HCT116 (cell line): ENCODE data around the gene LUZP2. TPM values are rescaled to one million over a fixed set of nuclear protein-coding genes. Genes with fewer than 3 reads are reported as not detected.

Experiments used
- ATAC-seq: fragments of 200-7000 bp; cut with Tn5 transposase; 2 replicates; pipeline ENCODE4 v1.9.1; 2020; ENCODE audit warnings: mild to moderate bottlenecking, moderate library complexity
- BruUV-seq: library from RNA; stranded (reverse); fragments of 400-500 nt; replicated peaks from 2 replicates; lab custom pipeline; 2021; lab: Mats Ljungman, UMichigan
- CTCF ChIA-PET: fragments of 300-600 bp; sonication (Branson Sonifier 250); formaldehyde crosslinking; loops from one replicate; lab custom pipeline; 2021; ENCODE audit warnings: antibody characterized with exemption; lab: Charles Lee
- POLR2A ChIA-PET: fragments of 300-600, 350-600 bp; sonication (Branson Sonifier 250); formaldehyde crosslinking; loops from one replicate; lab custom pipeline; 2021; ENCODE audit warnings: antibody characterized with exemption; lab: Charles Lee
- RAD21 ChIA-PET, 2 experiments: fragments of 300-600 bp; sonication (Branson Sonifier 250); formaldehyde crosslinking; loops; one replicate each; lab custom pipeline; 2023; ENCODE audit warnings: low total read pairs in 2 of 2; ENCODE audit not compliant: uncharacterized antibody in 2 of 2, unreplicated experiment in 2 of 2, low non-redundant PET in 1 of 2; lab: Charles Lee
- DNase-seq: peaks from one replicate; pipeline ENCODE4 v3.0.0-alpha.2; 2010; ENCODE audit warnings: low read depth, low spot score
- H2AFZ ChIP-seq: fragments of 200-600 bp; shearing (Covaris generic), sonication (generic); 2 replicates; pipeline ENCODE4 v1.6.1; 2017; ENCODE audit warnings: low read depth, mixed run types, mixed read lengths, antibody characterized with exemption, low read length; ENCODE audit not compliant: poor library complexity, severe bottlenecking
- H3K27ac ChIP-seq: 2 replicates; pipeline ENCODE4 v1.5.1; 2012; ENCODE audit warnings: low read depth, low read length
- H3K27me3 ChIP-seq: fragments of 200-600 bp; sonication (generic); 2 replicates; pipeline ENCODE4 v1.6.1; 2016; ENCODE audit warnings: mixed run types, low read length, mixed read lengths; ENCODE audit not compliant: insufficient read depth
- H3K36me3 ChIP-seq, 2 experiments: fragments of 200-500 bp in 1 of 2; fragments of 200-600 bp in 1 of 2; sonication (Bioruptor generic) in 1 of 2; sonication (generic) in 1 of 2; 2 replicates each; pipeline versions ENCODE4 v1.5.1 to v1.6.1; 2014 to 2016; ENCODE audit warnings: low read length in 2 of 2, inconsistent platforms in 1 of 2, mixed read lengths in 1 of 2, mixed run types in 1 of 2; ENCODE audit not compliant: insufficient read depth in 2 of 2, control insufficient read depth in 1 of 2
- H3K4me1 ChIP-seq, 2 experiments: fragments of 200-600 bp in 1 of 2; sonication (generic) in 1 of 2; 2 replicates each; pipeline versions ENCODE4 v1.5.1 to v1.6.1; 2012 to 2017; ENCODE audit warnings: low read length in 2 of 2, inconsistent platforms in 1 of 2, mild to moderate bottlenecking in 1 of 2, mixed read lengths in 1 of 2, mixed run types in 1 of 2, moderate library complexity in 1 of 2; ENCODE audit not compliant: insufficient read depth in 2 of 2, control insufficient read depth in 1 of 2
- H3K4me2 ChIP-seq: fragments of 200-600 bp; sonication (generic); 2 replicates; pipeline ENCODE4 v1.6.1; 2017; ENCODE audit warnings: mixed run types, low read length, mixed read lengths
- H3K4me3 ChIP-seq, 2 experiments: fragments of 200-600 bp in 1 of 2; sonication (generic) in 1 of 2; replicated peaks in 1 of 2; 2 replicates each; pipeline ENCODE4 v1.5.1; 2011 to 2016; ENCODE audit warnings: low read length in 2 of 2, control low read depth in 1 of 2, low read depth in 1 of 2, mild to moderate bottlenecking in 1 of 2, mixed read lengths in 1 of 2, mixed run types in 1 of 2
- H3K79me2 ChIP-seq: fragments of 200-600 bp; sonication (generic); 2 replicates; pipeline ENCODE4 v1.6.1; 2017; ENCODE audit warnings: mild to moderate bottlenecking, mixed run types, low read length, moderate library complexity, mixed read lengths; ENCODE audit not compliant: insufficient read depth
- H3K9ac ChIP-seq: fragments of 200-600 bp; sonication (generic); 2 replicates; pipeline ENCODE4 v1.6.1; 2016; ENCODE audit warnings: low read length, mixed read lengths
- H3K9me2 ChIP-seq: fragments of 200-600 bp; sonication (generic), shearing (Covaris generic); 2 replicates; pipeline ENCODE4 v1.6.1; 2017; ENCODE audit warnings: mixed run types, mild to moderate bottlenecking, moderate library complexity; ENCODE audit not compliant: insufficient read depth
- H3K9me3 ChIP-seq, 2 experiments: fragments of 200-500 bp in 1 of 2; fragments of 200-600 bp in 1 of 2; sonication (Bioruptor generic) in 1 of 2; sonication (generic) in 1 of 2; 2 replicates each; pipeline ENCODE4 v1.6.1; 2014 to 2017; ENCODE audit warnings: low read length in 2 of 2, mixed read lengths in 2 of 2, inconsistent platforms in 1 of 2, low read depth in 1 of 2, mild to moderate bottlenecking in 1 of 2, mixed run types in 1 of 2, moderate library complexity in 1 of 2; ENCODE audit not compliant: control insufficient read depth in 1 of 2, insufficient read depth in 1 of 2
- H4K20me1 ChIP-seq: fragments of 200-600 bp; sonication (generic), shearing (Covaris generic); 2 replicates; pipeline ENCODE4 v1.6.1; 2017; ENCODE audit warnings: mixed run types, mild to moderate bottlenecking, moderate library complexity; ENCODE audit not compliant: insufficient read depth
- CBX3 ChIP-seq: IDR thresholded peaks from 2 replicates; pipeline ENCODE4 v1.6.1; 2012; ENCODE audit warnings: low read depth
- CEBPB ChIP-seq: IDR thresholded peaks from 2 replicates; pipeline ENCODE4 v1.6.1; 2012; ENCODE audit warnings: low read depth
- ELF1 ChIP-seq: IDR thresholded peaks from 2 replicates; pipeline ENCODE4 v1.6.1; 2012; ENCODE audit warnings: low read depth, borderline replicate concordance
- EZH2 ChIP-seq: fragments of 200-600 bp; sonication (generic); IDR thresholded peaks from 2 replicates; pipeline ENCODE4 v1.6.1; 2017; ENCODE audit warnings: antibody characterized with exemption, mixed run types
- EZH2phosphoT487 ChIP-seq: fragments of 200-600 bp; IDR thresholded peaks from 2 replicates; pipeline ENCODE4 v1.6.1; 2018; ENCODE audit warnings: antibody characterized with exemption, borderline replicate concordance
- FOSL1 ChIP-seq: IDR thresholded peaks from 2 replicates; pipeline ENCODE4 v1.6.1; 2012; ENCODE audit warnings: low read depth
- JUND ChIP-seq: IDR thresholded peaks from 2 replicates; pipeline ENCODE4 v1.6.1; 2012
- POLR2A ChIP-seq: IDR thresholded peaks from 2 replicates; pipeline ENCODE4 v1.7.0; 2011; ENCODE audit warnings: borderline replicate concordance; ENCODE audit not compliant: insufficient read depth, insufficient read length; ENCODE audit errors: extremely low read depth
- POLR2AphosphoS5 ChIP-seq: IDR thresholded peaks from 2 replicates; pipeline ENCODE4 v1.6.1; 2011; ENCODE audit warnings: mild to moderate bottlenecking, low read depth, low read length, moderate library complexity
- TCF7L2 ChIP-seq: IDR thresholded peaks from 2 replicates; pipeline ENCODE4 v1.7.0; 2011; ENCODE audit warnings: borderline replicate concordance, inconsistent platforms; ENCODE audit not compliant: insufficient read depth, insufficient read length; ENCODE audit errors: extremely low read depth
- ZFX ChIP-seq: fragments of 450-650 bp; IDR thresholded peaks from 2 replicates; pipeline ENCODE4 v1.6.1; 2017
- ZNF274 ChIP-seq: fragments of 200-500 bp; sonication (Bioruptor generic); IDR thresholded peaks from 2 replicates; pipeline ENCODE4 v1.6.1; 2014; ENCODE audit warnings: mild to moderate bottlenecking, low read depth, low read length, inconsistent platforms
- intact Hi-C: fragments of 100-400 bp; cut with micrococcal nuclease; formaldehyde crosslinking; loops from 2 replicates; pipeline ENCODE4 v1.10.0; 2022
- total RNA-seq: library from RNA; stranded (reverse); gene quantifications from one replicate; pipeline ENCODE4 v1.2.1, GENCODE V29; 2021; ENCODE audit not compliant: unreplicated experiment
- TF ChIP-seq, protein P1 (sequence below): IDR thresholded peaks from 2 replicates; pipeline ENCODE4 v1.6.1; 2011; ENCODE audit warnings: mild to moderate bottlenecking, low read length, moderate library complexity; ENCODE audit not compliant: insufficient replicate concordance; ENCODE audit errors: extremely low read depth
- TF ChIP-seq, protein P2 (sequence below): IDR thresholded peaks from 2 replicates; pipeline ENCODE4 v1.6.1; 2012
- TF ChIP-seq, protein P3 (sequence below): IDR thresholded peaks from 2 replicates; pipeline ENCODE4 v1.6.1; 2012

Gene LUZP2
- total RNA-seq, 1 experiment from 2014 or later, result not detected

DNA sequence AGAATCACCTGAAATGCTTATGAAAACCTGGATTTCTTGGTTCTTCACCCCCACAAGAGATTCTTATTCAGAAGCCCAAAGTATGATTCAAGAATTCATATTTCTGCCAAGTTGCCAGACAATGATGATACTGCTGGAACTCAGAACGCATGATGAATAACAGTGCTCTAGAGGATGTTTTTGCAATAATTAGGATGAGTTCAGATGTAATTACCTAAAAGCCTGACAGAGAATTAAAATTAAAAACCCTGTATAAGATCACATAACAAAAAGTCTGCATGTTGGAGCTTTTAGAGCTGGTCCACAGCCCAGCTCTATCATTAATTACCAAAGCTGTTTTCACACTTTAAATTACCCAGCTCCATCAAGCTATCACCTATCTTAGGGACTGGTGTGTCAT lies 211.8 kb downstream of the LUZP2 start:
- TF ChIP-seq FOSL1 (no peak), JUND (no peak), EZH2phosphoT487 (no peak), ELF1 (no peak), CEBPB (no peak), ZNF274 (no peak), TCF7L2 (no peak), POLR2A (no peak), POLR2AphosphoS5 (no peak), CBX3 (no peak), ZFX (no peak), EZH2 (no peak)
- TF ChIP-seq, protein P1, sequence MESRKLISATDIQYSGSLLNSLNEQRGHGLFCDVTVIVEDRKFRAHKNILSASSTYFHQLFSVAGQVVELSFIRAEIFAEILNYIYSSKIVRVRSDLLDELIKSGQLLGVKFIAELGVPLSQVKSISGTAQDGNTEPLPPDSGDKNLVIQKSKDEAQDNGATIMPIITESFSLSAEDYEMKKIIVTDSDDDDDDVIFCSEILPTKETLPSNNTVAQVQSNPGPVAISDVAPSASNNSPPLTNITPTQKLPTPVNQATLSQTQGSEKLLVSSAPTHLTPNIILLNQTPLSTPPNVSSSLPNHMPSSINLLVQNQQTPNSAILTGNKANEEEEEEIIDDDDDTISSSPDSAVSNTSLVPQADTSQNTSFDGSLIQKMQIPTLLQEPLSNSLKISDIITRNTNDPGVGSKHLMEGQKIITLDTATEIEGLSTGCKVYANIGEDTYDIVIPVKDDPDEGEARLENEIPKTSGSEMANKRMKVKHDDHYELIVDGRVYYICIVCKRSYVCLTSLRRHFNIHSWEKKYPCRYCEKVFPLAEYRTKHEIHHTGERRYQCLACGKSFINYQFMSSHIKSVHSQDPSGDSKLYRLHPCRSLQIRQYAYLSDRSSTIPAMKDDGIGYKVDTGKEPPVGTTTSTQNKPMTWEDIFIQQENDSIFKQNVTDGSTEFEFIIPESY, result no peak
- TF ChIP-seq, protein P2, sequence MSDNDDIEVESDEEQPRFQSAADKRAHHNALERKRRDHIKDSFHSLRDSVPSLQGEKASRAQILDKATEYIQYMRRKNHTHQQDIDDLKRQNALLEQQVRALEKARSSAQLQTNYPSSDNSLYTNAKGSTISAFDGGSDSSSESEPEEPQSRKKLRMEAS, result no peak
- TF ChIP-seq, protein P3, sequence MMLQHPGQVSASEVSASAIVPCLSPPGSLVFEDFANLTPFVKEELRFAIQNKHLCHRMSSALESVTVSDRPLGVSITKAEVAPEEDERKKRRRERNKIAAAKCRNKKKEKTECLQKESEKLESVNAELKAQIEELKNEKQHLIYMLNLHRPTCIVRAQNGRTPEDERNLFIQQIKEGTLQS, result no peak
- H4K20me1 ChIP-seq, result no peaks in the 10 kb centered on the region
- H3K4me2 ChIP-seq, result no peak overlapping the region
- no peak for DNase-seq
- ChIA-PET RAD21 (no interaction called here), CTCF (no interaction called here), POLR2A (no interaction called here)
- H3K27me3 ChIP-seq, result no peaks in the 10 kb centered on the region
- H3K36me3 ChIP-seq, result no peaks in the 10 kb centered on the region
- BruUV-seq, result no TSS peak
- no peak overlapping the region for H2AFZ ChIP-seq
- no peak for ATAC-seq
- no peak overlapping the region for H3K4me3 ChIP-seq
- no peak overlapping the region for H3K9ac ChIP-seq
- H3K27ac ChIP-seq, result no peak overlapping the region
- H3K9me2 ChIP-seq, result no peaks in the 10 kb centered on the region
- no peaks in the 10 kb centered on the region for H3K4me1 ChIP-seq
- intact Hi-C loops, result no loop called here
- peaks cover 0 to 7% of the 10 kb centered on the region in 2 experiments; a peak in 2 of 4 replicates for H3K9me3 ChIP-seq
- no peaks in the 10 kb centered on the region for H3K79me2 ChIP-seq
